Nephron progenitor cell (in vitro differentiated cells): ENCODE data around the gene SATB2.

Source experiments
- DNase-seq: peaks from one replicate; pipeline ENCODE4 v3.0.0; 2021
- H3K27ac Mint-ChIP-seq: 2 replicates; pipeline ENCODE4 v1.8.0; 2021; ENCODE audit warnings: mild to moderate bottlenecking, moderate library complexity, mixed read lengths
- H3K27me3 Mint-ChIP-seq: 2 replicates; pipeline ENCODE4 v1.8.0; 2021; ENCODE audit warnings: mild to moderate bottlenecking, low read depth, mixed read lengths; ENCODE audit not compliant: poor library complexity
- H3K36me3 Mint-ChIP-seq: 2 replicates; pipeline ENCODE4 v1.8.0; 2021; ENCODE audit warnings: low read depth, mixed read lengths
- H3K4me1 Mint-ChIP-seq: 2 replicates; pipeline ENCODE4 v1.8.0; 2021; ENCODE audit warnings: mixed read lengths
- H3K4me3 Mint-ChIP-seq: 2 replicates; pipeline ENCODE4 v1.8.0; 2021; ENCODE audit warnings: mild to moderate bottlenecking, moderate library complexity, mixed read lengths
- H3K9me3 Mint-ChIP-seq: 2 replicates; pipeline ENCODE4 v1.8.0; 2021; ENCODE audit warnings: mild to moderate bottlenecking, moderate library complexity, mixed read lengths
- TF ChIP-seq, protein P1 (sequence below): fragments of 200-600 bp; sonication (generic); IDR thresholded peaks from 2 replicates; pipeline ENCODE4 v1.5.0; 2021; ENCODE audit warnings: antibody characterized with exemption

The SATB2 gene

DNA sequence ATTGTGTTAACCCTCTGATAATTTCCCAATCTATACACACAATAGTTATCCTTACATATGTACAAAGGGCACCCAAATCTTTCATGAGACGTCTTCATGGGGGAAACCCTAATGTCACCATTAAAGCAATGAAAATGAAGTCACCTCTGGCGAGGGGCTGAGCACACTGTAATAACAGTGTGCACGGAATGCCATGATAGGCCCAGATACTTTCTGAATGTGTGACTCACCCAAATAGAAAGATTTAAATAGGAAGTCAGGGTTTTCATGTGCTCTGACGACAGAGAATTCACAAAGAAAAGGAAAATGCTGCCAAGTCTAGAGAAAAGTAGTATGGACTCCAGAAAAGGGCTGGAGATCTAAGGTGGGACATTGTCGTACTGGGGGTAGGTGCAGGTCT is 128.3 kb downstream of the SATB2 start:
- no peak overlapping the region for H3K27ac Mint-ChIP-seq
- H3K4me1 Mint-ChIP-seq, result no peaks in the 10 kb centered on the region
- H3K4me3 Mint-ChIP-seq, result no peak overlapping the region
- H3K36me3 Mint-ChIP-seq, result peaks cover 38% of the 10 kb centered on the region
- no peaks in the 10 kb centered on the region for H3K27me3 Mint-ChIP-seq
- H3K9me3 Mint-ChIP-seq, result no peaks in the 10 kb centered on the region
- no peak for DNase-seq
- TF ChIP-seq, protein P1, sequence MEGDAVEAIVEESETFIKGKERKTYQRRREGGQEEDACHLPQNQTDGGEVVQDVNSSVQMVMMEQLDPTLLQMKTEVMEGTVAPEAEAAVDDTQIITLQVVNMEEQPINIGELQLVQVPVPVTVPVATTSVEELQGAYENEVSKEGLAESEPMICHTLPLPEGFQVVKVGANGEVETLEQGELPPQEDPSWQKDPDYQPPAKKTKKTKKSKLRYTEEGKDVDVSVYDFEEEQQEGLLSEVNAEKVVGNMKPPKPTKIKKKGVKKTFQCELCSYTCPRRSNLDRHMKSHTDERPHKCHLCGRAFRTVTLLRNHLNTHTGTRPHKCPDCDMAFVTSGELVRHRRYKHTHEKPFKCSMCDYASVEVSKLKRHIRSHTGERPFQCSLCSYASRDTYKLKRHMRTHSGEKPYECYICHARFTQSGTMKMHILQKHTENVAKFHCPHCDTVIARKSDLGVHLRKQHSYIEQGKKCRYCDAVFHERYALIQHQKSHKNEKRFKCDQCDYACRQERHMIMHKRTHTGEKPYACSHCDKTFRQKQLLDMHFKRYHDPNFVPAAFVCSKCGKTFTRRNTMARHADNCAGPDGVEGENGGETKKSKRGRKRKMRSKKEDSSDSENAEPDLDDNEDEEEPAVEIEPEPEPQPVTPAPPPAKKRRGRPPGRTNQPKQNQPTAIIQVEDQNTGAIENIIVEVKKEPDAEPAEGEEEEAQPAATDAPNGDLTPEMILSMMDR, result no peak

DNA sequence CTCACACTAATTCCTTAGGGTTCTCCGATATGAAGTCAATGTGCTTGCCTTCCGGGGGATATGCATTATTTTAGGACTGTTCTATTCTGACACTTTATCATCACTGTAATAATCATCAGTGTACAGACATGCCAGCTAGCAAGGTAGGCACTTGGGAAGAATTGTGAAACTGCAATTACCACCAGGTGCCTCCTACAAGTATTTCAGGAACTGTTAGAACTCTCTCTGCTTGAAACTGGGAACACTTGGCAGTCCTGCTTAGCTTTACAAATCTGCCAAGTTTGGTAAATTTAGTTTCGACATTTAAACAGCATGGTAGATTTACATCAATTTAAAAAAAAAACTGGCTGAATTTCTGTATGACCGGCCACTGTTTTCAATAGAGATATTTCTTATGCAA is 128.7 kb downstream of the SATB2 start:
- TF ChIP-seq, protein P1, result no peak
- Mint-ChIP-seq H3K4me1 (no peaks in the 10 kb centered on the region), H3K27ac (no peak overlapping the region), H3K9me3 (no peaks in the 10 kb centered on the region), H3K36me3 (peaks cover 42% of the 10 kb centered on the region), H3K27me3 (no peaks in the 10 kb centered on the region), H3K4me3 (no peak overlapping the region)
- no peak for DNase-seq

DNA sequence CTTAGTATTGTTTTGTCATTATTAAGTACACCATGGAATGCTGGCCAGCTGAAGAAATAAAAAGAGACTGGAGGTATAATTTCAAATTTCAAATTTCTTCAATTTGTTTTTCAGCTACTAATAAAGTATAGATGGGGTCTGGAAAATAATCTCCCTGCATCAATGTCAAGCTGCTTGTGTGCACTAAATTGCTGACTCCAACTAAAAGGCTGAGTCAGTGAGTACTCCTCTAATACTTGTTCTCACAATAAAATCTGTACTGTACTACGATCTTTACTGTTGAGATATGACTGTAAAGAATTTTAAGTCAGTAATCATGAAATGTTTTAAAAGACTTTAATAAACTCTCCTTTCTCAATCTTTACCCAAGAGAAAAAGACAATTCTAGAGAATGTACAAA is 131.9 kb downstream of the SATB2 start:
- Mint-ChIP-seq H3K27ac (no peak overlapping the region), H3K4me3 (no peak overlapping the region), H3K4me1 (no peaks in the 10 kb centered on the region), H3K9me3 (no peaks in the 10 kb centered on the region), H3K27me3 (no peaks in the 10 kb centered on the region), H3K36me3 (peaks cover 56% of the 10 kb centered on the region)
- TF ChIP-seq, protein P1, result no peak
- DNase-seq, result no peak

DNA sequence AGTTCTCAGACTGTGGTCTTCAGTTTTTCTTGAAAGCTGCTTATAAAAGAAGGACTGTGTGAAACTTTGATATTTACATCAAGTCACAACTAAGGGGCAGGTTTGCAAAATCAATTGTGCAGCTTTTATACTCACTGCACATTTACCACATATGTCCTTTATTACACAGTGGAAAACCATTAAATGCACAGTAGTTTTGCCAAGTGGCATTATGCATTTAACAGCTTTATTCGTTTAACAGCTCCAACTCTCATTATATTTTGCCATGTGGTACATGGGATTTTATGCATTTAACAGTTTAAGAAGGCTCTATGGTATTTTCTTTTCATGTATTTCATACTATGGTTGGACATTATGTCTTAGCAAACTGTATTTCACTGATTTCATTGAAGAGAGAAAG is 135.6 kb downstream of the SATB2 start:
- no peaks in the 10 kb centered on the region for H3K4me1 Mint-ChIP-seq
- H3K27ac Mint-ChIP-seq, result no peak overlapping the region
- DNase-seq, result no peak
- no peaks in the 10 kb centered on the region for H3K27me3 Mint-ChIP-seq
- no peaks in the 10 kb centered on the region for H3K9me3 Mint-ChIP-seq
- H3K36me3 Mint-ChIP-seq, result peaks cover 49% of the 10 kb centered on the region
- TF ChIP-seq, protein P1, result no peak
- no peak overlapping the region for H3K4me3 Mint-ChIP-seq

DNA sequence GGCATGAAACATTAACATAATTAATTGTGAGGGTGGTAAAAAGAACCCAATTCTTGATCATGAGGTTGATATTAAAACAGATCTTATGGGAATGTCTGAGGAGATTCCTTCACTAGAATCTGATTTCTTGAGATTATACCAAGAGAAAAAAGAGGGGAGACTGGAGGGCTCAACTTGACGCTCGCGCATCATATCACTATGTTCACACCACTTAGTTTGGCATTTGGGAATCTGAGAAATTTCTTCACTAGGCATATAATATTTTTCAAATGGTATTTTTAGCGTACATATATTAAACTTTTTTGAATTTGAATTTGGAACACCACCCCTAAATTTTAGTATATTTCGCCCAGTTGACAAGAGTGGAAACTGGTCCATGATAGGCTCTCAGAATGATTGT is 140.1 kb downstream of the SATB2 start:
- H3K36me3 Mint-ChIP-seq, result peaks cover 15% of the 10 kb centered on the region
- H3K4me1 Mint-ChIP-seq, result no peaks in the 10 kb centered on the region
- DNase-seq, result no peak
- H3K27me3 Mint-ChIP-seq, result no peaks in the 10 kb centered on the region
- H3K27ac Mint-ChIP-seq, result no peak overlapping the region
- no peak overlapping the region for H3K4me3 Mint-ChIP-seq
- TF ChIP-seq, protein P1, result no peak
- H3K9me3 Mint-ChIP-seq, result no peaks in the 10 kb centered on the region

DNA sequence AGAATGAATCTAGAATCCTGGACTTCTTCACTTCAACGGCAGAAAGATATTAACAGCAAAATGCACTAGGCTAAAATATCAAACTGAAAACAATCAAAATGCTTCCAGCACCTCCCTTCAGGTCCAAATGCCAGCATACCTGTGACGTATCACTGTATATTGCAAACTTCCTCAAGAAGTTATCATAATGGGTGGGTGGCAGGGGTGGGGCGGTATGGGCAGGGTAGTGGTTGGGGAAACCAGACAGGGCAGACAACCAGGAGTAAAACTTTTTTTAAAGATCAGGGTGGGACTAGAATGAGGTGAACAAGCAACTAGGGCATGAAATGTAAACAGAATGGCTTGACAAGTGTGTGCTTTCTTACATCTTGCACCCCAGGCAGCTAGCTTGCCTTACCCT is 140.9 kb downstream of the SATB2 start:
- no peaks in the 10 kb centered on the region for H3K9me3 Mint-ChIP-seq
- DNase-seq, result no peak
- H3K27me3 Mint-ChIP-seq, result no peaks in the 10 kb centered on the region
- no peak overlapping the region for H3K27ac Mint-ChIP-seq
- TF ChIP-seq, protein P1, result no peak
- H3K4me3 Mint-ChIP-seq, result no peak overlapping the region
- peaks cover under 1% of the 10 kb centered on the region for H3K4me1 Mint-ChIP-seq
- H3K36me3 Mint-ChIP-seq, result peaks cover 14% of the 10 kb centered on the region
